IPS-NIHi7 (cell line): ENCODE results near the gene TCF7L1.
"Not testable (repeated sequence)": the region's sequence is repeated elsewhere in the genome, so short reads cannot be mapped to it uniquely, and the experiment has no call there.

Source experiments
- DNase-seq: peaks from one replicate; pipeline ENCODE4 v3.0.0; 2012; ENCODE audit warnings: mixed read lengths; ENCODE audit errors: extremely low spot score

Gene TCF7L1

DNA sequence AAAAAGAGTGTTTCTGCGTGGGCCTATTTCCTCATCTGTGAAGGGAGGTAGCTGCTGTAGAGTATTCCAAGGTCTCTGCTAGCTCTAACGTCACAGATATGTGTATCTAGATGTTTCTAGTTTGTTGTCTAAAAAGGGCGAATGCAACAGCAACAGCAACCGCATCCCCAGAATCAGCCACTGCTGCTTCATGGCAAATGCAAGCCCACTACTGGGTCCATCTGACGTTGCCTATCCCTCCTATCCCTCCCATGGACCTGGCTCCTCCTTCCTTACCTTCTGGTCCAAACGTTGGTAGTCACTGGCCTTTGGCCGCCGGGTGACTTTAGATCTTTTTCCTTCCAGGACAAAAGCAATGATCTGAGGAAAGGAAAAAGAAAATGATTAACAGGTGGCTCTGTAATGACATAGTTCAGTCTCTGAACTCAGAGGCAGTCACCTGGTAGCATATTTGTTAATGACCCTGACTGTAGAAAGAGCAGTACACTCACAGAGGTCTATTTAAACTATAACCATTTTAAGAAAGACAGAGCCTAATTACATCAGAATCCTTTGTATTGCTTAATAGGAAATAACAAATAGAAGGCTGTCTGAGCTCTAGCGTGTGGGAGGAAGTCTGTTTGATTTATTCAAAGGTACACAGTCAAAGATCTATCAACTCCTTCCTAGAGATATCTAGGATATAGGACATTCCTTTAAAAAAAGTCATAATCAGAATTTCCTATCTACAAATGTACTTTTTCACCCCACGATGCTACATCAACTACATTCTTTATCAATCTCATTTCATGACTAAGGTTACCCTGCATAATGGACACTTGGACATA lies 191.7 kb downstream of the TCF7L1 start:
- no peak for DNase-seq

DNA sequence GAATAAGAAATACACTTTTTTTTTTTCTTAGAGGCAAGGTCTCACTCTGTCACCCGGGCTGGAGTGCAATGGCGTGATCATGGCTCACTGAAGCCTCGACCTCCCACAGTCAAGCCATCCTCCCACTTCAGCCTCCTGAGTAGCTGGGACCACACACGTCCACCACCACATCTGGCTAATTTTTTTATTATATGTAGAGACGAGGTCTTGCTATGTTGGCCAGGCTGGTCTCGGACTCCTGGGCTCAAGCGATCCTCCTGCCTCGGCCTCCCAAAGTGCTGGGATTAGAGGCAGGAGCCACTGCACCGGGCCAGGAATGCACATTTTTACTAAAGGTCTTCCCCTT lies 192.2 kb downstream of the TCF7L1 start:
- DNase-seq: no peak

DNA sequence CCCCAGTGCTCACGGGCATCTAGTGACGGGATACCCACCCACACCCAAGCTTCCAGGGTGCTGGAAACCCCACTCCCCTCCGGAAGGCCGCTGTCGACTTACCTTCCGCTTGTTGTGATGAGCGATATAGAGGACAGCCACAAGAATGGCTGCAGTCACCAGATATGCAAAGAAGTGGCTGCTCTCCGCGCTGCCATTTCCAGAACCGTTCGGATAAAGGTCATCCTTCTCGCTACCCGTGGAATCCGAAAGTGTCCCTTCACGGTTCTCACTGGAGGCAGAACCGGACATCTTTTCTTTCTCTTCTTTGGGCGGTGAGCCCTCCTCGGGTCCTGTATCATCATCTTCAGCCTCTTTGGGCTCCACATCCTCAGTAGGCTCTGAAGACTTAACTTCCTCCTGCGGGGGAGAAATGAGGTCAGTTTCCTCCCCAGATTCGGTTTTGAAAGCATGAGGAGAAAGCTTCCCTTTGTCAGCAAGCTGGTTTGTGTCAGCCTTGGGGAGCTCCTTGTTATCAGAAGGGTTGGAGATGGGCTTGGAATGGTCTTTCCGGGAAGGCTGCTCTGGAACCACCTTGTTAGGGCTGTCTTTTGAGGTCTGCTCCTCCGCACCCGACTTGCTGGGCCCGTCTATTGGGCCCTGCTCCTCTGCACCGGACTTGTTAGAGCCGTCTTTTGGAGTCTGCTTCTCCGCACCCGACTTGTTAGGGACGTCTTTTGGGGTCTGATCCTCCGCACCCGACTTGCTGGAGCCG lies 193.4 kb downstream of the TCF7L1 start:
- no peak for DNase-seq

DNA sequence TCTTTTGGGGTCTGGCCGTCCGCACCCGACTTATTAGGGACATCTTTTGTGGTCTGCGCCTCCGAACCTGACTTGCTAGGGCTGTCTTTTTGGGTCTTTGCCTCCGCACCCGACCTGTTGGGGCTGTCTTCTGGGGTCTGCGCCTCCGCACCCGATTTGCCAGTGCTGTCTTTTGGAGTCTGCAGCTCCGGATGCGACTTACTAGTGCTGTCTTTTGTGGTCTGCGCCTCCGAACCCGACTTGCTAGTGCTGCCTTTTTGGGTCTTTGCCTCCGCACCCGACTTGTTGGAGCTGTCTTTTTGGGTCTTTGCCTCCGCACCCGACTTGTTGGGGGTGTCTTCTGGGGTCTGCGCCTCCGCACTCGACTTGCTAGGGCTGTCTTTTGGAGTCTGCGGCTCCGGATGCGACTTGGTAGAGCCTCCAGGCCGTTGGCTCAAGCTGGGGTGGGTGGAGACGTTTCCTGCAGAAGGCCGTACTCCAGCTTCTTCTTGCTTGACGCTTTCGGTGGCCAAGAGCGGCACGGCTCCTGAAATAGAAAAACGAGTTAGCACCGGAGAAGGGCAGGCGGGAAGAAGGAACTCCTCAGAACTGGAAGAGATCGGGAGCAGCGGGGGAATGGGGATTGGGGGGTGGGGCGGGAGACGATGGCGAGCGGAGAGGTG lies 194.1 kb downstream of the TCF7L1 start:
- DNase-seq: peak; percentile 53

DNA sequence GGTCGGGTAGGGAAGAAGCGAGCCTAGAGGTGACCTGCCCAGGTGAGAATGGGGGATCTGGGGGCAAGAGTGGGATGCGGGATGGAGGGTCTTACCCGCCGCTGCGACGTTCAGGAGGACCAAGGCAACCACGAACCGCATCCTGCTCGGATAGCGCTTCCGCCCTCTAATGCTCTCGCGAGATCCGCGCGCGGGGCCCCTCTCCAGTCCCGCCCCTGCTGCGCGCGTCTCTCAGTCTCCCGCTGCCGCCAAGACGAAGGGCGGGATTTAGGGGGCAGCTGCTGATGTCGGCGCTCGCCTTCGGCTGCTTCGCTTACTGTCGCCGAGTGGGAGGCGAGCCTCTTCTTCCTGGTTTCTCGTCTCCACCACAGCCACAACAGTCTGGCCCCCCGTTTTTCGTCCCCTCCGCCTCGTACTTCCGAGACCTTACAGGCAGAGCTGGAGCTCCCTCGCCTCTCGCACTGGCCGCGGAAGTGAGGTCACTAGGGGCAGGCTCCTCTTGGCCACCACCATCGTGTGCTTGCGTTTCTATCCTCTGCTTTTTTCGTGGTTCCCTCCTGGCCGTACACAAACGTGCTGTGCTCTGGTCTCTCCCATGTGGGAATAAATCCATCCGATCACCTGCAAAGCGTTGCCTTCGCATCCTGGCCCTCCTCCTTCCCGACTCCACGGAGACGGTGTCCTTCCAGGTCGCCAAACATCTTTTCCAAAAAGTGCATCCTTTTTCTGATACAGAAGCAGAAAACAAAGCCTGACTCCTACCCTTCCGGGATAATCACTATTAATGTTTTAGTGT lies 194.8 kb downstream of the TCF7L1 start, which contains the start of gene TGOLN2:
TGOLN2 (minus strand) TSS at position 168 of the 796 bp plus-strand sequence; CDS start at position 141, 27 bp downstream.
- DNase-seq: peak; percentile 99

DNA sequence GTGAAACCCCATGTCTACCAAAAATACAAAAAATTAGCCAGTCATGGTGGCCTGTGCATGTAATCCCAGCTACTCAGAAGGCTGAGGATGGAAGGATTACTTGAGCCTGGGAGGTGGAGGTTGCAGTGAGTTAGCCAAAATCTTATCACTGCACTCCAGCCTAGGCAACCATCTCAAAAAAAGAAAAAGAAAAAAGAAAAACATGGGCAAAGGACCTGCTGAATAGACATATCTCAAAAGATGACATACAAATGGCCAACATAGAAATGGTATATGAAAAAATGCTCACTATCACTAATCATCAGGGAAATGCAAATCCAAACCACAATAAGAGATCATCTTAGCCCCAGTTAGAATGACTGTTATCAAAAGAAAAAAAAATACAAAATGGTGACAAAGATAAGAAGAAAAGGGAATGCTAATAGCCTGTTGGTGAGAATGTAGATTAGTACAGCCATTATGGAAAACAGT lies 196.0 kb downstream of the TCF7L1 start:
- no peak for DNase-seq

DNA sequence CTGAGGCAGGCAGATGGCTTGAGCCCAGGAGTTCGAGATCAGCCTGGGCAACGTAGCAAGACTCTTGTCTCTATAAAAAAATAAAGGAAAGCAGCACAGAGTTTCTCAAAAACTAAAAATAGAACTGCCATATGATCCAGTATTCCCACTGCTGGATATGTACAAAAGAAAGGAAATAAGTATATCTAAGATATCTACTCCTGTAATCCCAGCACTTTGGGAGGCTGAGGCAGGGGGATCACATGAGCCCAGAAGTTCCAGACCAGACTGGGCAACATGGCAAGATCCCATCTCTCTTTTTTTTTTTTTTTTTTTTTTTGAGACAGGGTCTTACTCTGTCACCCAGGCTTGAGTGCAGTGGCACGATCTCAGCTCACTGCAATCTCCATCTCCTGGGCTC lies 196.5 kb downstream of the TCF7L1 start:
- DNase-seq: not testable (repeated sequence)

DNA sequence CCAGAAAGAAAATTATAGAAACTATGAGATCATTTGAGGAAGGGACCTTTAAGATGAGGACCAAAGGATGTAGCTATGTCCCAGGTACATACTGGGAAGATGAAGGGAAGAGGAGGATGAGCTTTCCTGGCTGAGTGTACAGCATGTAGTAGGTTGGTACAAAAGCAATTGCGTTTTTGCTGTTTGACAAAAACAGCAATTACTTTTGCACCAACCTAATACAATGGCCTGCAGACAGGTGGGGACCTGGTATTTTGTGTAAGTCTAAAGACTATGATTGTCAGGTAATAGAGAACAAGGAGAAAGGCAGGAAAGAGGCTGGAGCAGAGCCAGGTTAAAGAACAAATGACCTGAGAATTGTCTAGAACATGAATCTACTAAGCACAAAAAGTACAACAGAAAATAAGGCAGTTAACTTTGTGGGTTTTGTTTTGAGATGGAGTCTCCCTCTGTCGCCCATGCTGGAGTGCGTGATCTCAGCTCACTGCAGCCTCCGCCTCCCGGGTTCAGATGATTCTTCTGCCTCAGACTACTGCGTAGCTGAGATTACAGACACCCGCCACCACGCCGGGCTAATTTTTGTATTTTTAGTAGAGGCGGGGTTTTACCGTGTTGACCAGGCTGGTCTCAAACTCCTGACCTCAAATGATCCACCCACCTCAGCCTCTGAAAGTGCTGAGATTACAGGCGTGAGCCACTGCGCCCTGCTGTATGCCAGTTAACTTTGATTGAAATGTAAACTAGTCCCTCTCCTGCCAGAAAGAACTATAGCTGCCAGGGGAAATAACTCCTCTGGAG lies 197.8 kb downstream of the TCF7L1 start:
- DNase-seq: no peak

DNA sequence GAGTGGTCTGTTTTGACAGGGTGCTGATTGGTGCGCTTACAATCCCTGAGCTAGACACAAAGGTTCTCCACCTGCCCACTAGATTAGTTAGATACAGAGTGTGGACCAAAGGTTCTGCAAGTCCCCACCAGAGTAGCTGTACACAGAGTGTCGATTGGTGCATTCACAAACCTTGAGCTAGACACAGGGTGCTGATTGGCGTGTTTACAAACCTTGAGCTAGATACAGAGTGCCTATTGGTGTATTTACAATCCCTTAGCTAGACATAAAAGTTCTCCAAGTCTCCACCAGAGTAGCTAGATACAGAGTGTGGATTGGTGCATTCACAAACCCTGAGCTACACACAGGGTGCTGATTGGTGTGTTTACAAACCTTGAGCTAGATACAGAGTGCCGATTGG lies 200.7 kb downstream of the TCF7L1 start:
- not testable (repeated sequence) for DNase-seq

DNA sequence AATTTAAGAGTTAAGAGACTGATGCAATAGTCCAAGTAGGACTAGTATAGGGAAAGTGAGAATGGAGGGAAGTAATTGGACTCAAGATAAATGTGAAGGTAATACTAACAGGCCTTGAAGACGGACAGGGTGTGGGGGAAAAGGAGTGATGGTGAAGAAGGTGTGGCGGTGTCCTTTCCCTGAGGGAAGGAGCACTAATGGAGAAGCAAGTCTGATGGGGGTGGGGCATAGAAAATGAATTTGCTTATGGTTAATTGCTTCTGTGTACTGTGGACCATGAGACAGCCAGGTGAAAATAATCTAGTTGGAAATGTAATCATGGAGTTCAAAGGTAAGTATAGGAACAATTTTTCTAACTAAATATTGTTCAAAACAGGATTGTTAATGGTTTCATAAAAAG lies 201.7 kb downstream of the TCF7L1 start:
- DNase-seq: no peak

DNA sequence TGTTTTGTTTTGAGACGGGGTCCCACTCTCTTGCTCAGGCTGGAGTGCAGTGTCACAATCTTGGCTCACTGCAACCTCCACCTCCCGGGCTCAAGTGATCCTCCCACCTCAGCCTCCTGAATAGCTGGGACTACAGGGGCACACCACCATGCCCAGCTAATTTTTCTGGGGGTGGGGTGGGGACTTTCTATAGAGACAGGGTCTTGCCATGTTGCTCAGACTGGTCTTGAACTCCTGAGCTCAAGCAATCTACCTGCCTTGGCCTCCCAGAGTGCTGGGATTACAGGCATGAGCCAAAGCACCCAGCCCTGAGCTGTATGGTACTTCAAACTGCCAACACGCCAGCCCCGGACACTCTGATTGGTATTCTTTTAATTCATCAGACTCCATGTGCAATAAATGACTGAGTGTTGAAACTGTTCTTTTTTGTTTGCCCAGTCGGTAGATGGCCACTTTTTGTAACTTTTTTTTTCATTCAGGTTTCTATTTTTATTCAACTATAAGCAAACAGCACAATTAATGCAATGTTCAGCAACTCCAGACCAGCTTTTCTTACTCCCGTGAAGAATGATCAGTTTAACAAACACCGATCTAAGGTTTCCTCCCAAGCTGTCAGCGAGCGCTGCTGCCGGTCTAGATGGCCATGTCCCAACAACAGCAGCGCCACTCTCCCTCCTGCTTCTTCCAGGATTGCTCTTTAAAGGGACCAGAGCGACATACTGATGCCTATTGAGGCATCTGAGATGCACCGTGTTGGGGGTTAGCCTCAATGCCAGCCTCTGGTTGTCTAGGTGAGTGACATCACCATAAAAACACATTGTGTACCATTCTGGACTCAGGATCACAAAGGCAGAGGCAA lies 207.1 kb downstream of the TCF7L1 start:
- no peak for DNase-seq

DNA sequence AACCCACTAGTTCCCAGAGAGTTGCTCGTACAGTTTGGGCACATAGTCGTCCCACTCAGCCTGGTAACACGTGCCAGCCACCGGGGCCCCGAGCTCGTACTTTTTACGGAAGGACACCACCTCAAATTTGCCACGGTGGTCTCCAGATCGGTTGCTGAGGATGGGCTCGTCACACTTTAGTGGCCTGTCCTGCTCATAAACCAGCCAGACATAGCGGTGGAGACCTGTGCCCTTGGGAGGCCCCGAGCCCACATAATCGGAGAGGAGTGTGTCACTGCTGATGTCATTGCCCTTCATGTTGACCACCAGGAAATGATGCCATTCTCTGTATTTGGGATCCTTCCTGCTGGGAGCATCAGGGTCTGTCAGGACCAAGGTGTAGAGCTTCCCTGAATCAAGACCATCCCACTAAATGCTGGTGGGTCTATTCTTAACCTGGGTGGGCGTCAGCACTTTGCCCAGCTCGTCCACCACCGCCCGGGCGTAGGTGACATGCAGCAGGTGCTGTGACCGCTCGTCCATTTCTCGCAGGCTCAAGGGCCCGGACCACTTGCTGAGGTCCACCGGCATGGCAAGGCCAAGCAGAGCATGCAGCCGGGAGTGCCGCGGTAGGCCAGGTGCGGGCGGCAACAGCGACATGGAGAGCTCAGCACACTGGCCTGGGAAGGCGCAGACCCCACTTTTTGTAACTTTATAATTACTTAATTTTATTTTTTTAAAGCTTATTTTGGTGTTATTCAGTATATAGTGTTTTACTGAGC lies 208.3 kb downstream of the TCF7L1 start:
- DNase-seq: no peak

DNA sequence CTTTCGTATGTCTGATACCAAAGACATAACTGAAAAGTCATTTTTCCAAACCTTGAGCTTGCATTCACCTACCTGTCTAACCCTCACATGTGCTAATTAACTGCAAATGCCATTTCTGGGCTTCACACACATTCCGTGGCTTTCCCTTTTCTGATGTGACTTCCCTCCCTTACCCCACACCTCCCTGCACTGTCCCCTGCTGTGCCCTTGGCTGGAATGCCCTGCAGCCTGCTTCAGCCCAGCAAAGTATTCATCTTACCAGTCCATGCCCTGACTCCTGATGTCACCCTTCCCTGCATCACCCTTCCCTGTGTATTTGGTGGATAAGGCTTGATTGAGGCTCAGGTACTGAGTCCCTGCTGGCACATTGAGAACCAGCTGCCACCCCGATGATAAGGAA lies 209.0 kb downstream of the TCF7L1 start:
- no peak for DNase-seq

DNA sequence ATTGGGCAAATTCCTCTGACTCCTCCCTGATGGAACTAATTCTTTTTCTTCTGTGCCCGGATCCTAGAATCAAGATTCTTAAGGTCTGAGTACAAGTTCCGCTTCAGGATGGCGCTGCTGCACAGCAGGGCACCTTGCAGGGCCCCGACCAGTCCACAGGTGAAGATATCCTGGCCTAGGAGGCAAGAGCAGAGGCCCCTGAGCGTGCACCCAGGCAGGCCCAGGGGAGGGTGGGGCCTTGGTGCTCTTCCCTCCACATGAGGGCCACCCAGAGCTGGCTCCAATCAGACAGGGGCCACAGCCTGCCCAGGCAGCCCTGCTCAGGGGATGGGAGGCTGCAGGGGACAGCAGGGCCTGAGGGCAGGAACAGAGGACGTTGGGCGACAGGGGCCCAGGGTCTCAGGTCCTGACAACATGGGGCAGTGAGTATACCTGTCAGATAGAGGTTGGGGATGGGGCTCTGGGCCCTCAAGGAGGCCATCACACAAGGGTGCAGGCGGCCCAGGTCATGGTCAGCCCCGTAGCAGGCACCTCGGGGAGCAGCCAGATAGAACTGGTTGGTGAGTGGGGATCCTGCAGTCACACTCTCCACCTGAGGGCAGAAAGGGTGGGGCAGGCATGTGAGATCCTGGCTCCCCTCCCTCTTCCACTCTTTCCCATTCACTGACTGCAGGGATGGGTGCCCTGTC lies 210.2 kb downstream of the TCF7L1 start:
- not testable (repeated sequence) for DNase-seq

DNA sequence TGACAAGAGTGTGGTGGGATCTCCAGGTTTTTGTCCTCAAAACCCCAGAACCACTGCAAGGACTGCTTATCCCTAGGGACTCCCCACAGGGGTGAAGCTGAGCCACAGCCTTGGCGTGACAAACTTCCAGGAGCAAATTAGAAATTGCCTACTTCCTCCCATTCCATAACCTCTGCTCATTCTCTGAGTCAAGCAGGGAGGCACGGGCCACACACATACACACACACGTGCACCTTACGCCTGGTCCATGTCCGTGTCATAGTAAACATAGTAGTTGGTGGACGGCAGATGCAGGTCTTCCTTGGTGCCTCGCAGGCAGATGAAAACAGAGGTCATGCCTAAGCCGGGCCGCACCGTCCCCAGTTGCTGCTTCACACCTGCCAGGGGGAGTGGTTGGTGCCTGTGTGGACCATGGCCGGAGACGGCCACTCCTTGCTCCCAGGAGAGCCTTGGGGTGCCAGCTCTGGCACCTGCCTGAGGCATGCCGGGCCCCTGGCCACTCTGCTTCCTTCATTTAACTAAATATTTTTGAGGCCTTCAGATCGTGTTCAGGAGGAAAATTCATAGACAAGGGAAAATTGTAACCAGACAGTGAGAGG lies 211.3 kb downstream of the TCF7L1 start:
- no peak for DNase-seq

DNA sequence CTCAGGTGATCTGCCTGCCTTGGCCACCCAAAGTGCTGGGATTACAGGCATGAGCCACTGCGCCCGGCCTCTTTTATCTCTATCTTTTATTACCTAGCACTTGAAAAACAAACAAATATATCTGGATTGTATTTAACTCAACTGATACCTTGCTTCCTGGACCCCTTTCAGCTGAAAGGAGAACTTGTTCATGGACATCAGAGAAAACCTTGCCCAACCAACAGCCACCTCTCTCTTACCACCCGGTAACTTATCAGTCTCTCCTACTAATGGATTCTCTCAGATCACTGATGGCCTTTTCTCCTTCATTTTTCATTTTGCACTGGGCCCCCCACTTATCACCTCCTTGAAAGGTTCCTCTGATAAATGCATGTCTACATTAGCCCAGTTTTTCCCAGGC lies 214.4 kb downstream of the TCF7L1 start:
- DNase-seq: no peak

DNA sequence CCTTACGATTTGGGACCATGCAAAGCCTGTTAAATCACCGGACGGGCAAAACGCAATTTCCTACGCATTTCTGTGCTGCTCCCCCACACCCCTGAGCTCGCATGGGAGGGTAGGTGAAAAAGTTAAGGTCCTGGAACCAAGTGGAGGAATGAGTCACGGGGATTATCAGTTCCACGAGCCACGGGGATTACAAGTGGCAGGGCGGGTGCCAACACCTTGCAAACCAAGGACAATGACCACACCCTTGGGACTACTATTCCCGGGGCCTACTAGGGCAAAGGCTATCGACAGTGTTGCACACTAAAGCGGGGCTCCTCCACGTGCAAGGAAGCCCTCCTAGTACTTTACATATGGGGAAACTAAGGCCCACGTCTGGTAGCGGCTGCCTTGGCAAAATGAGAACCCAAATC lies 220.7 kb downstream of the TCF7L1 start:
- DNase-seq: no peak
